ENCODE measurements around the gene CCDC178.

CCDC178 gene

DNA sequence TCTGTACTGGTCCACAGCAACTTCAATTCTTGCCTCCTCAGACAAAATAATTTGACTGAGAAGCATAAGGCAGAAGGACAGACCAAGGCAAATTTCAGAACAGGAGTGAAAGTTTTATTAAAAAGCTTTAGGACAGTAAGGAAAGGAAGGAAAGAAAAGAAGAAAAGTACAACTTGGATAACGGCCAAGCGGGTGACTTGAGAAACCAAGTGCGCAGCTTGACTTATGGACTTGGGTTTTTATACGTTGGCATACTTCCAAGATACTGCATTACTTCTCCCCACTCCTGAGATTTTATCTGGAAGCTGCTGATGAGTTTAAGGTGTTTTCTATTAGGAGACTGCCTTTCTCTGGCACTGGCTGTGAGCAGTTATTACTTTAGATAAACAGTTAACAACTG, 64.7 kb downstream of the CCDC178 start:
- no CpG with 5 or more reads among the region's 4 CpGs for WGBS (ENCODE audit: extremely low coverage, insufficient coverage, low lambda C conversion rate)
- Histone ChIP-seq H3K9ac (ENCODE audit: low read length) (no peak overlapping the region), H3K79me2 (ENCODE audit: control insufficient read depth, insufficient read depth, low read length) (no peaks in the 10 kb centered on the region), H4K5ac (ENCODE audit: low read length) (no peak overlapping the region), H3K4me3 (ENCODE audit: low read length) (no peak overlapping the region), H2BK120ac (ENCODE audit: low read depth, low read length) (no peak overlapping the region), H2BK15ac (replicated peaks; ENCODE audit: low read depth) (no peak overlapping the region), H3K23ac (ENCODE audit: low read length) (no peak overlapping the region), H4K8ac (ENCODE audit: low read depth, low read length) (no peak overlapping the region), H3K56ac (ENCODE audit: low read length) (no peak overlapping the region), H2AK5ac (ENCODE audit: low read length) (no peak overlapping the region), H3K27ac (ENCODE audit: low read depth, low read length) (no peak overlapping the region), H3K27me3 (ENCODE audit: insufficient read depth, low read length, poor library complexity) (no peaks in the 10 kb centered on the region), H3K4me2 (ENCODE audit: low read length) (no peak overlapping the region), H3K36me3 (ENCODE audit: control insufficient read depth, insufficient read depth, low read length) (no peaks in the 10 kb centered on the region), H3K18ac (ENCODE audit: low read length) (no peak overlapping the region), H2BK5ac (ENCODE audit: low read length) (no peak overlapping the region), H3K4me1 (ENCODE audit: control insufficient read depth, low read depth, low read length) (no peaks in the 10 kb centered on the region), H3K4ac (ENCODE audit: low read depth, low read length) (no peak overlapping the region), H3K79me1 (ENCODE audit: low read length) (no peaks in the 10 kb centered on the region)
- DNase-seq, result no peak

DNA sequence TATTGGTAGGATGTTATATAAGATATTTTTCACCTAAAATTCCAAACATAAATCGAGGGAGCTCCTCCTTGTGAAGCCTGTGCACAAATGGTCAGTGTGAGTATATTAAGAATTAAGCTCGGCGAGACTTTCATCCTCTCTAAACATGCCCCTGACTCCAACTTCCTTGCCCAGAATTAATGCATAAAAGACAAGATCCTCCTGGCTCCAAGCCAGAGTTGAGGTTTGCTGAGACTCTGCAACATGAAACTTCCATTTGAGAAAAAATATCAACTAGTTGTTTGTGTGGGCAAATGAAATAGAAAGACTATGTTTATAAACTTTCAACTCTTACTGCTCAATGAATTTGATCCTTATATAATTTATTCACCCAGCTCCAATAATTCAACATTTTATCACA, 68.1 kb downstream of the CCDC178 start:
- Histone ChIP-seq H3K56ac (ENCODE audit: low read length) (no peak overlapping the region), H3K4ac (ENCODE audit: low read depth, low read length) (no peak overlapping the region), H3K79me1 (ENCODE audit: low read length) (no peaks in the 10 kb centered on the region), H2BK5ac (ENCODE audit: low read length) (no peak overlapping the region), H2AK5ac (ENCODE audit: low read length) (no peak overlapping the region), H3K36me3 (ENCODE audit: control insufficient read depth, insufficient read depth, low read length) (no peaks in the 10 kb centered on the region), H3K18ac (ENCODE audit: low read length) (no peak overlapping the region), H3K4me1 (ENCODE audit: control insufficient read depth, low read depth, low read length) (no peaks in the 10 kb centered on the region), H3K4me2 (ENCODE audit: low read length) (no peak overlapping the region), H3K9ac (ENCODE audit: low read length) (no peak overlapping the region), H2BK120ac (ENCODE audit: low read depth, low read length) (no peak overlapping the region), H4K5ac (ENCODE audit: low read length) (no peak overlapping the region), H2BK15ac (replicated peaks; ENCODE audit: low read depth) (no peak overlapping the region), H4K8ac (ENCODE audit: low read depth, low read length) (no peak overlapping the region), H3K23ac (ENCODE audit: low read length) (no peak overlapping the region), H3K4me3 (ENCODE audit: low read length) (no peak overlapping the region), H3K27me3 (ENCODE audit: insufficient read depth, low read length, poor library complexity) (no peaks in the 10 kb centered on the region), H3K79me2 (ENCODE audit: control insufficient read depth, insufficient read depth, low read length) (no peaks in the 10 kb centered on the region), H3K27ac (ENCODE audit: low read depth, low read length) (no peak overlapping the region)
- no CpG with 5 or more reads among the region's 3 CpGs for WGBS (ENCODE audit: extremely low coverage, insufficient coverage, low lambda C conversion rate)
- no peak for DNase-seq

DNA sequence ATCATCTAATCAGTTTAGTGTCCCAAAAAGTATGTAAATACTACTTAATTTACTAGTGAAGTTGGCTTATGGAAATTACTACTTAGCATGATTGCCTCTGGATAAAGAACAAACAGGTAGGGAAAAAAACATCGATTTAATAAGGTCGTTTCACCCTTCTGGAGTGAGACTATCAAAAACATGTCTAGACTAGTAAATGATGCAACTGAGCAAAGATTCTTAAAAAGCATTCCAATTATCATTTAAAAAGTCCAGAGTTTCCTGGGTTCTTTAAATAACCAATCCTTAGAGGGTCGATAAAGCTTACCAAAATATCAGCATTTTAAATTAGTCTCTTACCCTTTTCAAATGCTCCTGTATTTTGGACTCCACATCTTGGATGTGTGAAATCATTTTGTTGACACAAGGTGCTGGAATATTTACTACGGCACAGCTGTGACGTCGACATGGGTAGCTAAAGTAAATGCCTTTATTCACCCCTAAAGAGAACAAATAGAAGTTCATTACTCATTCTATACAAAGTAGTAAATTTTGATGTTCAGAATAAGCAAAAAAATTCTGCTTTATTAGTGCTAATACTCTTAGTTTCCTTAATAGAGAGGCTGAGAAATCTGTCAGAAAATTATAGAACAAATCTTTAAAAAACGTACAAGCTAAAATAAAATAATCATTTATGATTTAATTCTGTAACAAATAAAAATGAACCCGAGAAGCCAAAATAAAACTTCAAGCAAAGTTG, 70.6 kb downstream of the CCDC178 start:
- H3K79me2 ChIP-seq (ENCODE audit: control insufficient read depth, insufficient read depth, low read length), result no peaks in the 10 kb centered on the region
- no peak overlapping the region for H3K4ac ChIP-seq (ENCODE audit: low read depth, low read length)
- no peak overlapping the region for H3K18ac ChIP-seq (ENCODE audit: low read length)
- H3K56ac ChIP-seq (ENCODE audit: low read length), result no peak overlapping the region
- no peaks in the 10 kb centered on the region for H3K36me3 ChIP-seq (ENCODE audit: control insufficient read depth, insufficient read depth, low read length)
- H3K4me1 ChIP-seq (ENCODE audit: control insufficient read depth, low read depth, low read length), result no peaks in the 10 kb centered on the region
- H3K4me2 ChIP-seq (ENCODE audit: low read length), result no peak overlapping the region
- no peak overlapping the region for H3K4me3 ChIP-seq (ENCODE audit: low read length)
- no peak overlapping the region for H4K5ac ChIP-seq (ENCODE audit: low read length)
- H2BK5ac ChIP-seq (ENCODE audit: low read length), result no peak overlapping the region
- no CpG with 5 or more reads among the region's 8 CpGs for WGBS (ENCODE audit: extremely low coverage, insufficient coverage, low lambda C conversion rate)
- DNase-seq, result no peak
- no peaks in the 10 kb centered on the region for H3K79me1 ChIP-seq (ENCODE audit: low read length)
- no peak overlapping the region for H3K9ac ChIP-seq (ENCODE audit: low read length)
- no peak overlapping the region for H2BK120ac ChIP-seq (ENCODE audit: low read depth, low read length)
- no peak overlapping the region for H2AK5ac ChIP-seq (ENCODE audit: low read length)
- no peak overlapping the region for H3K27ac ChIP-seq (ENCODE audit: low read depth, low read length)
- no peak overlapping the region for H2BK15ac ChIP-seq (replicated peaks; ENCODE audit: low read depth)
- no peak overlapping the region for H4K8ac ChIP-seq (ENCODE audit: low read depth, low read length)
- H3K23ac ChIP-seq (ENCODE audit: low read length), result no peak overlapping the region
- H3K27me3 ChIP-seq (ENCODE audit: insufficient read depth, low read length, poor library complexity), result no peaks in the 10 kb centered on the region

DNA sequence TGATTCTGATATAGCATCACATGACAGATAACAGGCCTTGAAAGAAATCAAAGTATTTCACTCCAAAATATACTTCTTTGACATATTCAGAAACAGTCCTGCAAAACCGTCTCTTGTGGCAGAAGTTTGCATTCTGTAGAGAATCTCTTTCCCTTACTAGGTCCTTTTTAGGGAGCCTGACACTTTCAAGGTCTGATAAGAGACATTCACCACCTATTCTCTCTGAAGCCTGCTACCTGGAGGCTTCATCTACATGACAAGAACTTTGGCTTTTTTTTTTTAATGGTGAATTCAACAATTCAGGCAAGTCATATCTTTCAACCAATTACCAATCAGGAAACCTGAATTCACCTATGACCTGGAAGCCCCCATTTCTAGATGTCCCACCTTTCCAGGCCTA, 83.8 kb downstream of the CCDC178 start:
- H2AK5ac ChIP-seq (ENCODE audit: low read length), result no peak overlapping the region
- no peak overlapping the region for H2BK120ac ChIP-seq (ENCODE audit: low read depth, low read length)
- H3K36me3 ChIP-seq (ENCODE audit: control insufficient read depth, insufficient read depth, low read length), result no peaks in the 10 kb centered on the region
- no peaks in the 10 kb centered on the region for H3K79me2 ChIP-seq (ENCODE audit: control insufficient read depth, insufficient read depth, low read length)
- H4K5ac ChIP-seq (ENCODE audit: low read length), result no peak overlapping the region
- H3K4me3 ChIP-seq (ENCODE audit: low read length), result no peak overlapping the region
- no peaks in the 10 kb centered on the region for H3K4me1 ChIP-seq (ENCODE audit: control insufficient read depth, low read depth, low read length)
- no peak overlapping the region for H3K4me2 ChIP-seq (ENCODE audit: low read length)
- no peak overlapping the region for H3K4ac ChIP-seq (ENCODE audit: low read depth, low read length)
- H3K56ac ChIP-seq (ENCODE audit: low read length), result no peak overlapping the region
- H3K23ac ChIP-seq (ENCODE audit: low read length), result no peak overlapping the region
- WGBS (ENCODE audit: extremely low coverage, insufficient coverage, low lambda C conversion rate), result no CpG with 5 or more reads among the region's 1 CpG
- H3K9ac ChIP-seq (ENCODE audit: low read length), result no peak overlapping the region
- H2BK5ac ChIP-seq (ENCODE audit: low read length), result no peak overlapping the region
- no peaks in the 10 kb centered on the region for H3K27me3 ChIP-seq (ENCODE audit: insufficient read depth, low read length, poor library complexity)
- no peak overlapping the region for H4K8ac ChIP-seq (ENCODE audit: low read depth, low read length)
- no peak overlapping the region for H2BK15ac ChIP-seq (replicated peaks; ENCODE audit: low read depth)
- no peak overlapping the region for H3K27ac ChIP-seq (ENCODE audit: low read depth, low read length)
- DNase-seq, result peak; percentile 6
- H3K18ac ChIP-seq (ENCODE audit: low read length), result no peak overlapping the region
- no peaks in the 10 kb centered on the region for H3K79me1 ChIP-seq (ENCODE audit: low read length)

DNA sequence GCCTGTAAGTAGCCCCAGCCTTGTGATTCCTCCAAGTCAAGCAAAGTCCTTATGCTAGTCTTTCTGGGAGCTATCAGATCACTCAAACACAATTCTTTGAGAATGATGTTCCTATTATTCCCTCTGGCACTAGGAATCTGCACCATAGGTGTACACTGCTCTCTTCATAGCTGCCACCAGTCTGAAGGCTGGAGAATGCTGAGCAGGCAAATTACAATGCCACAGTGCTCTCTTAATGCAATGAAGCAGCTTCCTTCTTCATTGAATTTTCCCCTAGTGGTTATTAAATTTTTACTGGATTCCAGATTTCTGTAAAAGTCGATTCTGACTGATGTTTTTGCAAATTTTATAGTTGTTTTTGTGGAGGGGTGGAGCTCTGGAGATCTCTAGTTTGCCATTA, 84.8 kb downstream of the CCDC178 start:
- no peak overlapping the region for H3K4ac ChIP-seq (ENCODE audit: low read depth, low read length)
- H3K4me3 ChIP-seq (ENCODE audit: low read length), result no peak overlapping the region
- H3K4me1 ChIP-seq (ENCODE audit: control insufficient read depth, low read depth, low read length), result no peaks in the 10 kb centered on the region
- H2AK5ac ChIP-seq (ENCODE audit: low read length), result no peak overlapping the region
- H4K8ac ChIP-seq (ENCODE audit: low read depth, low read length), result no peak overlapping the region
- H4K5ac ChIP-seq (ENCODE audit: low read length), result no peak overlapping the region
- H3K56ac ChIP-seq (ENCODE audit: low read length), result no peak overlapping the region
- H3K9ac ChIP-seq (ENCODE audit: low read length), result no peak overlapping the region
- H2BK120ac ChIP-seq (ENCODE audit: low read depth, low read length), result no peak overlapping the region
- no peak for DNase-seq
- no peak overlapping the region for H2BK5ac ChIP-seq (ENCODE audit: low read length)
- no peak overlapping the region for H3K18ac ChIP-seq (ENCODE audit: low read length)
- H2BK15ac ChIP-seq (replicated peaks; ENCODE audit: low read depth), result no peak overlapping the region
- H3K36me3 ChIP-seq (ENCODE audit: control insufficient read depth, insufficient read depth, low read length), result no peaks in the 10 kb centered on the region
- no peaks in the 10 kb centered on the region for H3K79me1 ChIP-seq (ENCODE audit: low read length)
- no peak overlapping the region for H3K4me2 ChIP-seq (ENCODE audit: low read length)
- H3K23ac ChIP-seq (ENCODE audit: low read length), result no peak overlapping the region
- H3K27me3 ChIP-seq (ENCODE audit: insufficient read depth, low read length, poor library complexity), result no peaks in the 10 kb centered on the region
- no peaks in the 10 kb centered on the region for H3K79me2 ChIP-seq (ENCODE audit: control insufficient read depth, insufficient read depth, low read length)
- WGBS (ENCODE audit: extremely low coverage, insufficient coverage, low lambda C conversion rate), result no CpG with 5 or more reads among the region's 1 CpG
- H3K27ac ChIP-seq (ENCODE audit: low read depth, low read length), result no peak overlapping the region

DNA sequence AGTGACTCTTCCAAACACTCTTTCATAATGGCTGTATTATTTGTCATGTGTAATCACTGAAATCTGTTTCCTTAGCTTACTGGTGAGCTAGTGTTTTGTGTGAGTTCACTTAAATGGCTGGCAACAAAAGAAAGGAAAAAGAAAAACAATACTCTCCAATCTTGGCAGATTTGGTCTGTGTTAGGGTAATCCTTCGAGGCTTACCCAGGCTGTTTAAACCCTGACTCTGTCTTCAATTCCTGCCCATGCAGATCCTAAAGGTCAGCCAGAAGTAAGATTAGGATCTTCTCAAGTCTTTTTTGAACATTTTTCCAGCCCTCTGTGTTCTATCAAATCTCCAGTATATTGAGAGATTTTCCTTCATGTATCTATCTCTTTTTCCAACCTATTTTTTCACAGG, 85.3 kb downstream of the CCDC178 start:
- Histone ChIP-seq H3K4me1 (ENCODE audit: control insufficient read depth, low read depth, low read length) (no peaks in the 10 kb centered on the region), H2BK5ac (ENCODE audit: low read length) (no peak overlapping the region), H2BK15ac (replicated peaks; ENCODE audit: low read depth) (no peak overlapping the region), H3K27me3 (ENCODE audit: insufficient read depth, low read length, poor library complexity) (no peaks in the 10 kb centered on the region), H3K9ac (ENCODE audit: low read length) (no peak overlapping the region), H3K79me2 (ENCODE audit: control insufficient read depth, insufficient read depth, low read length) (no peaks in the 10 kb centered on the region), H3K4me3 (ENCODE audit: low read length) (no peak overlapping the region), H3K18ac (ENCODE audit: low read length) (no peak overlapping the region), H4K5ac (ENCODE audit: low read length) (no peak overlapping the region), H3K4me2 (ENCODE audit: low read length) (no peak overlapping the region), H3K56ac (ENCODE audit: low read length) (no peak overlapping the region), H2AK5ac (ENCODE audit: low read length) (no peak overlapping the region), H3K36me3 (ENCODE audit: control insufficient read depth, insufficient read depth, low read length) (no peaks in the 10 kb centered on the region), H4K8ac (ENCODE audit: low read depth, low read length) (no peak overlapping the region), H3K79me1 (ENCODE audit: low read length) (no peaks in the 10 kb centered on the region), H3K27ac (ENCODE audit: low read depth, low read length) (no peak overlapping the region), H2BK120ac (ENCODE audit: low read depth, low read length) (no peak overlapping the region), H3K4ac (ENCODE audit: low read depth, low read length) (no peak overlapping the region), H3K23ac (ENCODE audit: low read length) (no peak overlapping the region)
- no peak for DNase-seq
- no CpG with 5 or more reads among the region's 1 CpG for WGBS (ENCODE audit: extremely low coverage, insufficient coverage, low lambda C conversion rate)
